H9 (cell line): ENCODE data around the gene SOBP. TPM values are rescaled to one million over a fixed set of nuclear protein-coding genes. Genes with fewer than 3 reads are reported as not detected.

Source experiments
- DNase-seq: peaks from one replicate; pipeline ENCODE4 v3.0.0-alpha.2; 2017
- H2AFZ ChIP-seq: one replicate; pipeline ENCODE4 v1.6.1; 2013; ENCODE audit warnings: mild to moderate bottlenecking, low read length, control low read depth, moderate library complexity
- H2AK5ac ChIP-seq: 2 replicates; pipeline ENCODE4 v1.6.1; 2013; ENCODE audit warnings: low read length, control low read depth, mixed read lengths; ENCODE audit not compliant: insufficient read length
- H2BK120ac ChIP-seq: one replicate; pipeline ENCODE4 v1.6.1; 2013; ENCODE audit warnings: low read depth, mild to moderate bottlenecking, low read length, control low read depth, inconsistent platforms; ENCODE audit not compliant: poor library complexity, severe bottlenecking
- H2BK12ac ChIP-seq: 2 replicates; pipeline ENCODE4 v1.6.1; 2013; ENCODE audit warnings: low read length, control low read depth, mixed read lengths, low read depth; ENCODE audit not compliant: insufficient read length
- H2BK15ac ChIP-seq: 2 replicates; pipeline ENCODE4 v1.6.1; 2013; ENCODE audit warnings: low read depth, low read length, control low read depth
- H2BK20ac ChIP-seq: one replicate; pipeline ENCODE4 v1.6.1; 2013; ENCODE audit warnings: low read depth, mild to moderate bottlenecking, low read length, control low read depth, inconsistent platforms; ENCODE audit not compliant: poor library complexity, severe bottlenecking
- H2BK5ac ChIP-seq: 2 replicates; pipeline ENCODE4 v1.6.1; 2013; ENCODE audit warnings: low read length, control low read depth, mixed read lengths; ENCODE audit not compliant: insufficient read length
- H3K14ac ChIP-seq: 2 replicates; pipeline ENCODE4 v1.6.1; 2013; ENCODE audit warnings: low read length, control low read depth; ENCODE audit not compliant: insufficient read depth
- H3K18ac ChIP-seq: 2 replicates; pipeline ENCODE4 v1.6.1; 2013; ENCODE audit warnings: low read depth, mild to moderate bottlenecking, mixed read lengths, low read length, control low read depth; ENCODE audit not compliant: insufficient read length
- H3K23ac ChIP-seq: 2 replicates; pipeline ENCODE4 v1.6.1; 2013; ENCODE audit warnings: low read length, control low read depth, mixed read lengths, low read depth; ENCODE audit not compliant: insufficient read length
- H3K23me2 ChIP-seq: 2 replicates; pipeline ENCODE4 v1.6.1; 2013; ENCODE audit warnings: low read depth, mild to moderate bottlenecking, mixed read lengths, low read length, control low read depth; ENCODE audit not compliant: insufficient read length, poor library complexity, severe bottlenecking
- H3K27ac ChIP-seq: 2 replicates; pipeline ENCODE4 v1.5.1; 2013; ENCODE audit warnings: low read length, control low read depth, mixed read lengths, low read depth; ENCODE audit not compliant: insufficient read length
- H3K27me3 ChIP-seq: 2 replicates; pipeline ENCODE4 v1.6.1; 2013; ENCODE audit warnings: low read length, control low read depth, inconsistent platforms; ENCODE audit not compliant: insufficient read depth
- H3K4ac ChIP-seq: 2 replicates; pipeline ENCODE4 v1.6.1; 2013; ENCODE audit warnings: low read depth, mild to moderate bottlenecking, control low read depth, inconsistent platforms, low read length, moderate library complexity
- H3K4me1 ChIP-seq: 2 replicates; pipeline ENCODE4 v1.6.1; 2013; ENCODE audit warnings: low read length, control low read depth, inconsistent platforms; ENCODE audit not compliant: insufficient read depth
- H3K4me2 ChIP-seq: 2 replicates; pipeline ENCODE4 v1.6.1; 2013; ENCODE audit warnings: low read length, control low read depth, mixed read lengths; ENCODE audit not compliant: insufficient read length, insufficient read depth
- H3K56ac ChIP-seq: 2 replicates; pipeline ENCODE4 v1.6.1; 2013; ENCODE audit warnings: low read depth, mild to moderate bottlenecking, mixed read lengths, low read length, control low read depth; ENCODE audit not compliant: insufficient read length
- H3K79me1 ChIP-seq: 2 replicates; pipeline ENCODE4 v1.6.1; 2013; ENCODE audit warnings: low read depth, mild to moderate bottlenecking, moderate library complexity, low read length, control low read depth, inconsistent platforms; ENCODE audit not compliant: insufficient read depth, poor library complexity, severe bottlenecking
- H3K79me2 ChIP-seq: 2 replicates; pipeline ENCODE4 v1.6.1; 2013; ENCODE audit warnings: low read length, control low read depth, inconsistent platforms; ENCODE audit not compliant: insufficient read depth
- H3K9ac ChIP-seq: 2 replicates; pipeline ENCODE4 v1.6.1; 2013; ENCODE audit warnings: low read length, control low read depth, mixed read lengths; ENCODE audit not compliant: insufficient read length; ENCODE audit errors: extremely low read depth
- H3K9me3 ChIP-seq: one replicate; pipeline ENCODE4 v1.6.1; 2013; ENCODE audit warnings: low read depth, low read length, inconsistent platforms; ENCODE audit not compliant: control insufficient read depth
- H3T11ph ChIP-seq: one replicate; pipeline ENCODE4 v1.6.1; 2013; ENCODE audit warnings: mild to moderate bottlenecking, low read length, control low read depth, inconsistent platforms
- H4K20me1 ChIP-seq: one replicate; pipeline ENCODE4 v1.6.1; 2013; ENCODE audit not compliant: control insufficient read depth, insufficient read length, insufficient read depth
- H4K5ac ChIP-seq: 2 replicates; pipeline ENCODE4 v1.6.1; 2013; ENCODE audit warnings: low read depth, mild to moderate bottlenecking, mixed read lengths, low read length, control low read depth; ENCODE audit not compliant: insufficient read length
- H4K8ac ChIP-seq: replicated peaks from 2 replicates; pipeline ENCODE4 v1.6.1; 2013; ENCODE audit warnings: low read length, control low read depth, mixed read lengths, low read depth; ENCODE audit not compliant: insufficient read length
- H4K91ac ChIP-seq: 2 replicates; pipeline ENCODE4 v1.6.1; 2013; ENCODE audit warnings: low read depth, mild to moderate bottlenecking, moderate library complexity, mixed read lengths, low read length, control low read depth; ENCODE audit not compliant: insufficient read length
- H3K27ac Mint-ChIP-seq, 3 experiments: 2 replicates in 2 of 3; 3 replicates in 1 of 3; pipeline ENCODE4 v1.8.0; 2020 to 2021; ENCODE audit warnings: mixed read lengths in 3 of 3, mild to moderate bottlenecking in 1 of 3, moderate library complexity in 1 of 3
- H3K27me3 Mint-ChIP-seq: 2 replicates; pipeline ENCODE4 v1.8.0; 2021; ENCODE audit warnings: low read depth, mild to moderate bottlenecking, moderate library complexity, mixed read lengths
- H3K36me3 Mint-ChIP-seq, 3 experiments: 2 replicates in 2 of 3; 3 replicates in 1 of 3; pipeline ENCODE4 v1.8.0; 2020 to 2021; ENCODE audit warnings: low read depth in 3 of 3, mixed read lengths in 3 of 3; ENCODE audit not compliant: insufficient read depth in 1 of 3
- H3K4me1 Mint-ChIP-seq, 2 experiments: 2 replicates each; pipeline ENCODE4 v1.8.0; 2020; ENCODE audit warnings: mixed read lengths in 2 of 2
- H3K4me3 Mint-ChIP-seq, 2 experiments: 2 replicates in 1 of 2; 3 replicates in 1 of 2; pipeline ENCODE4 v1.8.0; 2020 to 2021; ENCODE audit warnings: mild to moderate bottlenecking in 2 of 2, mixed read lengths in 2 of 2, moderate library complexity in 1 of 2
- H3K9me3 Mint-ChIP-seq, 2 experiments: 2 replicates in 1 of 2; 3 replicates in 1 of 2; pipeline ENCODE4 v1.8.0; 2020; ENCODE audit warnings: mild to moderate bottlenecking in 2 of 2, mixed read lengths in 2 of 2, moderate library complexity in 1 of 2
- WGBS: extraction: QIAGEN DNeasy Blood & Tissue Kit; methylation state at CpG from one replicate; pipeline ENCODE4 v1.1.7; 2013; ENCODE audit warnings: missing lambda C conversion rate, low lambda C conversion rate, mixed read lengths; ENCODE audit not compliant: insufficient read length; ENCODE audit errors: extremely low coverage; 5-methylcytosine and 5-hydroxymethylcytosine counted together
- total RNA-seq: library from RNA; stranded (reverse); gene quantifications from 2 replicates; pipeline ENCODE4 v1.2.1, GENCODE V29; 2021
- TF ChIP-seq, protein P1 (sequence below): fragments of 200-600 bp; sonication (generic); conservative IDR thresholded peaks from 3 replicates; pipeline ENCODE4 v1.8.0; 2021; ENCODE audit warnings: antibody characterized with exemption, mild to moderate bottlenecking

SOBP gene
- total RNA-seq, 1 experiment from 2014 or later, result 4.3 TPM

DNA sequence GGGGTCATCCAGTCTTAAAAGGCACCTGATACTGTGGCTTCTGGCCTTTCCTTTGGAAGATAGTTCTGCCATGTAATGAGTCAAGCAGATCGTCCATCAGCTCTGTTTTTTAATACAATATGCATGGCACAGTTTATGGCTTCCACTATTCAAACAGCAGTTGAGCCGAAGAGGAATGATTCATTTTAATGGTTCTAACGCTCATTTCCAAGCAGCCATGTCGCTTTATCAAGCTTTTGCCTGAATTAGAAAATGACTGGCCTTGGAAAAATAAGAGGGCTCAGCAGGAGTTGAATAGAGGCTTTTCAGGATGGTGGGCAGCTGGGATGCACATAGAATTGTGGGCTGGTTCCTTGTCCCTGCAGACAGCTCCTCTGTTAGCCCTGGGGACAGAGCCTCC lies 138.1 kb downstream of the SOBP start:
- no CpG with 5 or more reads among the region's 4 CpGs for WGBS
- Histone ChIP-seq H2BK12ac (no peak overlapping the region), H3K9me3 (no peaks in the 10 kb centered on the region), H2AK5ac (no peak overlapping the region), H2BK20ac (no peak overlapping the region), H4K20me1 (no peaks in the 10 kb centered on the region), H2AFZ (no peak overlapping the region), H2BK15ac (no peak overlapping the region), H3K56ac (no peak overlapping the region), H4K8ac (no peak overlapping the region), H3T11ph (no peak overlapping the region), H3K79me1 (no peaks in the 10 kb centered on the region), H3K23me2 (no peaks in the 10 kb centered on the region), H3K18ac (no peak overlapping the region), H3K9ac (no peak overlapping the region), H2BK5ac (no peak overlapping the region), H4K5ac (no peak overlapping the region), H3K4ac (no peak overlapping the region), H4K91ac (no peak overlapping the region), H3K4me1 (peaks cover 13% of the 10 kb centered on the region; the same call in 1 of the 2 replicates), H3K27me3 (no peaks in the 10 kb centered on the region), H3K79me2 (no peaks in the 10 kb centered on the region), H2BK120ac (no peak overlapping the region), H3K23ac (no peak overlapping the region), H3K4me2 (no peak overlapping the region), H3K27ac (no peak overlapping the region), H3K14ac (no peak overlapping the region)
- Mint-ChIP-seq H3K27me3 (peaks cover 2% of the 10 kb centered on the region; the same call in 1 of the 2 replicates), H3K4me3 (no peak overlapping the region), H3K9me3 (no peaks in the 10 kb centered on the region), H3K4me1 (peaks cover 45 to 49% of the 10 kb centered on the region in 2 experiments), H3K36me3 (no peaks in the 10 kb centered on the region), H3K27ac (0 out of 7 replicates have a peak overlapping the region, but pooled peaks of 2 of the 3 experiments have one; percentile 6 to 23)
- DNase-seq, result no peak
- TF ChIP-seq, protein P1, sequence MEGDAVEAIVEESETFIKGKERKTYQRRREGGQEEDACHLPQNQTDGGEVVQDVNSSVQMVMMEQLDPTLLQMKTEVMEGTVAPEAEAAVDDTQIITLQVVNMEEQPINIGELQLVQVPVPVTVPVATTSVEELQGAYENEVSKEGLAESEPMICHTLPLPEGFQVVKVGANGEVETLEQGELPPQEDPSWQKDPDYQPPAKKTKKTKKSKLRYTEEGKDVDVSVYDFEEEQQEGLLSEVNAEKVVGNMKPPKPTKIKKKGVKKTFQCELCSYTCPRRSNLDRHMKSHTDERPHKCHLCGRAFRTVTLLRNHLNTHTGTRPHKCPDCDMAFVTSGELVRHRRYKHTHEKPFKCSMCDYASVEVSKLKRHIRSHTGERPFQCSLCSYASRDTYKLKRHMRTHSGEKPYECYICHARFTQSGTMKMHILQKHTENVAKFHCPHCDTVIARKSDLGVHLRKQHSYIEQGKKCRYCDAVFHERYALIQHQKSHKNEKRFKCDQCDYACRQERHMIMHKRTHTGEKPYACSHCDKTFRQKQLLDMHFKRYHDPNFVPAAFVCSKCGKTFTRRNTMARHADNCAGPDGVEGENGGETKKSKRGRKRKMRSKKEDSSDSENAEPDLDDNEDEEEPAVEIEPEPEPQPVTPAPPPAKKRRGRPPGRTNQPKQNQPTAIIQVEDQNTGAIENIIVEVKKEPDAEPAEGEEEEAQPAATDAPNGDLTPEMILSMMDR, result no peak
